Ovary (tissue), 9 donors: ENCODE measurements around the gene ST3GAL6. TPM values are rescaled to one million over a fixed set of nuclear protein-coding genes. Genes with fewer than 3 reads are reported as not detected.
"Not testable (repeated sequence)": the region's sequence is repeated elsewhere in the genome, so short reads cannot be mapped to it uniquely, and the experiment has no call there.

Source experiments
- DNase-seq, 5 donors: peaks; one replicate each; pipeline ENCODE4 v3.0.0-alpha.2; 2019 to 2020
- H3K27ac ChIP-seq, 2 donors: fragments of 200-600 bp; one replicate each; pipeline versions ENCODE4 v1.5.1 to v1.8.0; 2019 to 2022
- H3K27me3 ChIP-seq: fragments of 200-600 bp; one replicate; pipeline ENCODE4 v1.8.0; 2022
- H3K36me3 ChIP-seq: fragments of 200-600 bp; sonication (generic); one replicate; pipeline ENCODE4 v1.5.1; 2019
- H3K4me1 ChIP-seq: one replicate; pipeline ENCODE4 v1.8.1; 2013; ENCODE audit warnings: mild to moderate bottlenecking, moderate library complexity; ENCODE audit not compliant: insufficient read depth
- H3K4me3 ChIP-seq: fragments of 200-600 bp; sonication (generic); one replicate; pipeline ENCODE4 v1.5.1; 2017
- H3K9me3 ChIP-seq, 2 donors: fragments of 200-600 bp in 1 of 2; sonication (generic) in 1 of 2; one replicate each; pipeline versions ENCODE4 v1.5.1 to v1.8.1; 2013 to 2019; ENCODE audit warnings: mild to moderate bottlenecking in 1 of 2, moderate library complexity in 1 of 2
- CTCF ChIP-seq, 3 donors: fragments of 450-650 bp in 2 of 3; fragments of 200-600 bp in 1 of 3; IDR thresholded peaks; one replicate each; pipeline versions ENCODE4 v1.5.1 to v1.8.0; 2016 to 2022; ENCODE audit warnings: antibody characterized with exemption in 3 of 3, mild to moderate bottlenecking in 1 of 3
- EP300 ChIP-seq: sonication (generic); formaldehyde crosslinking; IDR thresholded peaks from one replicate; pipeline ENCODE4 v1.6.1; 2017; ENCODE audit warnings: antibody characterized with exemption
- POLR2A ChIP-seq: fragments of 450-650 bp; IDR thresholded peaks from one replicate; pipeline ENCODE4 v1.6.1; 2017; ENCODE audit warnings: antibody characterized with exemption, mild to moderate bottlenecking, moderate library complexity
- WGBS, 3 donors: extraction: QIAGEN DNeasy Blood & Tissue Kit in 1 of 3; methylation state at CpG; one replicate each; pipeline versions ENCODE4 v1.1.5 to v1.1.7; 2013 to 2017; 5-methylcytosine and 5-hydroxymethylcytosine counted together
- intact Hi-C, 4 donors: fragments of 100-400 bp; cut with DNase I; formaldehyde crosslinking; loops; one replicate each; pipeline versions ENCODE4 v1.11.0 to v1.15.1; 2022 to 2023
- polyA plus RNA-seq, 2 donors: library from polyadenylated mRNA; stranded (reverse); fragments of 200-250 nt in 1 of 2; fragments of 350-450 nt in 1 of 2; fragmentation: Illumina TruSeq in 1 of 2; extraction: RNeasy Lipid Tissue Mini Kit (QIAGEN cat#74804) in 1 of 2; gene quantifications; one replicate each; pipeline ENCODE4 v1.2.3, GENCODE V29; 2013 to 2014
- small RNA-seq: library from RNA; depleted of rRNA; stranded (forward); fragments of <200 nt; gene quantifications from one replicate; pipeline ENCODE3, GENCODE V24; 2016
- total RNA-seq, 7 donors: library from RNA; depleted of rRNA in 2 of 7; stranded (reverse); fragments of >200 nt in 2 of 7; fragmentation: NEBNext Ultra II Directional in 3 of 7; extraction: Animal tissue kit (Norgen Biotek cat#: 25700) in 3 of 7; gene quantifications; one replicate each; pipeline versions ENCODE4 v1.1.0 to v1.2.4, GENCODE V29; 2016 to 2023
- donor health status: DM: no; HTN: no; CAD: no; lungs with moderate emphysema.
- donor health status: DM: no; HTN: no; CAD: no.
- donor health status: Bipolar disorder and iron deficiency.
- donor health status: DM: yes; HTN: yes; CAD: no.
- donor health status: DM: no; HTN: no; CAD: no.
- donor health status: DM: yes; HTN: yes; CAD: no.

ST3GAL6 gene
- total and polyA plus RNA-seq, 9 donors: 1.9 to 16.7 (median 3.7) TPM

GRCh38 chr3:98829246-98829832 is 66.2 kb downstream of the ST3GAL6 start:
- DNase-seq: no peak
- 94 to 100% (median 98%) methylated on average over 1 of the region's 1 CpG for WGBS, 3 donors
- TF ChIP-seq CTCF (IDR thresholded peaks at IDR 0.05) (no peak), EP300 (no peak)
- no peaks in the 10 kb centered on the region for H3K36me3 ChIP-seq
- intact Hi-C loops: no loop called here
- no peaks in the 10 kb centered on the region for H3K9me3 ChIP-seq
- no peaks in the 10 kb centered on the region for H3K27me3 ChIP-seq
- H3K4me1 ChIP-seq: peaks cover 3% of the 10 kb centered on the region
- no peak overlapping the region for H3K27ac ChIP-seq
- H3K4me3 ChIP-seq: no peak overlapping the region

- DNase-seq, intact Hi-C loops, H3K4me3 ChIP-seq, H3K27me3 ChIP-seq, H3K36me3 ChIP-seq, H3K4me1 ChIP-seq, H3K27ac ChIP-seq, H3K9me3 ChIP-seq: not testable (repeated sequence)
- 96 to 99% (median 97%) methylated on average over 5 of the region's 5 CpGs for WGBS, 3 donors
Observed at GRCh38 chr3:98831060-98831459, 67.9 kb downstream of the ST3GAL6 start.

- H3K36me3 ChIP-seq: no peaks in the 10 kb centered on the region
- intact Hi-C loops: loop anchor here in 1 of 4 donors (10.0 kb wide), 1 partner anchor 65 kb away; the partner anchor contains the start of gene DCBLD2
- DNase-seq: no peak
- 89 to 95% (median 94%) methylated on average over 3 of the region's 3 CpGs for WGBS, 3 donors
- H3K4me3 ChIP-seq: no peak overlapping the region
- H3K4me1 ChIP-seq: no peaks in the 10 kb centered on the region
- no peaks in the 10 kb centered on the region for H3K9me3 ChIP-seq
- H3K27ac ChIP-seq: no peak overlapping the region
- TF ChIP-seq POLR2A: no peak
- TF ChIP-seq EP300: no peak
- no peak for TF ChIP-seq CTCF (IDR thresholded peaks at IDR 0.05)
- no peaks in the 10 kb centered on the region for H3K27me3 ChIP-seq
Observed at GRCh38 chr3:98839846-98840245, 76.7 kb downstream of the ST3GAL6 start.

- no peaks in the 10 kb centered on the region for H3K4me1 ChIP-seq
- H3K36me3 ChIP-seq: no peaks in the 10 kb centered on the region
- TF ChIP-seq CTCF (IDR thresholded peaks at IDR 0.05) (no peak), EP300 (no peak), POLR2A (no peak)
- DNase-seq: no peak
- no peak overlapping the region for H3K4me3 ChIP-seq
- H3K27ac ChIP-seq: no peak overlapping the region
- H3K27me3 ChIP-seq: no peaks in the 10 kb centered on the region
- 11 to 23% (median 13%) methylated on average over 7 of the region's 7 CpGs for WGBS, 3 donors
- no peaks in the 10 kb centered on the region for H3K9me3 ChIP-seq
- intact Hi-C loops: loop anchor here in 1 of 4 donors (10.0 kb wide), 1 partner anchor 61 kb away; the partner anchor contains the start of gene DCBLD2
Observed at GRCh38 chr3:98843266-98843959, 80.3 kb downstream of the ST3GAL6 start.

Small RNA genes lying within 50 kb of the gene (small RNA-seq; reads per million reads assigned to genes)
- not detected for gene RNU6-26P

Other genes starting within 250 kb of the ST3GAL6 start
- gene CLDND1, start 240.4 kb upstream of the ST3GAL6 start, total RNA-seq: 100 to 1,000 TPM in 2 of 7 donors, 10 to 100 TPM in 5; 82.5 to 155 (median 93.4) TPM
- gene CLDND1, start 240.4 kb upstream of the ST3GAL6 start, polyA plus RNA-seq: 10 to 100 TPM; 75.3 to 98.9 TPM
- gene GPR15, start 231.4 kb upstream of the ST3GAL6 start, total RNA-seq: under 1 TPM in 1 of 7 donors, not detected in 6; 0.23 TPM
- not detected for gene GPR15, start 231.4 kb upstream of the ST3GAL6 start, polyA plus RNA-seq
- 10 to 100 TPM; 11.2 to 19.9 (median 17.1) TPM for gene CPOX, start 169.7 kb upstream of the ST3GAL6 start, total RNA-seq
- 10 to 100 TPM; 10.6 to 15.2 TPM for gene CPOX, start 169.7 kb upstream of the ST3GAL6 start, polyA plus RNA-seq
- gene DCBLD2, start 138.4 kb downstream of the ST3GAL6 start, total RNA-seq: 10 to 100 TPM; 22.4 to 58.7 (median 41.1) TPM
- 10 to 100 TPM; 13.5 to 31.7 TPM for gene DCBLD2, start 138.4 kb downstream of the ST3GAL6 start, polyA plus RNA-seq